22Rv1 (cell line): Measurements from ENCODE around the gene PALD1.

Experiments used
- ZFX ChIP-seq: fragments of 450-650 bp; IDR thresholded peaks from 2 replicates; pipeline ENCODE4 v1.6.1; 2017; ENCODE audit warnings: antibody characterized with exemption, borderline replicate concordance
- TF ChIP-seq, protein P1 (sequence below): fragments of 450-650 bp; IDR thresholded peaks from 2 replicates; pipeline ENCODE4 v1.5.1; 2017; ENCODE audit warnings: mild to moderate bottlenecking

DNA sequence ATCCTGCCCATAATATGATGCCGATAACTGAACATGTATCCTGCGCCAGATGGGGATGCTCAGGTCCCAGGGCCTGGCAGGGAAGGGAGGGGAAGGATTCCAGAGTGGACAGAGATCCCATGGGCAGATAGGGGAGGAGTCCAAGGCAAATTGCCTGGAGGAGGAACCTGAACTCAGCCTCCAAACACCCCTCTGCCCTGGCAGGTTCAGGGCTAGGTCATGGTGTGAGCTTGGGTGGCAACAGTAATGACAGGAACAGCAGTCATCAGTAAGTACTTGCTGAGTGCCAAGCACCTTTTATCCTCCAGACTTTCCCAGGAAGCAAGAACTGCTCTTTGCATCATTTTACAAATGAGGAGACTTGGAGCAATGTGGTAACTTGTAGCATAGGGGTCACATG, 3.8 kb upstream of the PALD1 start:
- TF ChIP-seq, protein P1, sequence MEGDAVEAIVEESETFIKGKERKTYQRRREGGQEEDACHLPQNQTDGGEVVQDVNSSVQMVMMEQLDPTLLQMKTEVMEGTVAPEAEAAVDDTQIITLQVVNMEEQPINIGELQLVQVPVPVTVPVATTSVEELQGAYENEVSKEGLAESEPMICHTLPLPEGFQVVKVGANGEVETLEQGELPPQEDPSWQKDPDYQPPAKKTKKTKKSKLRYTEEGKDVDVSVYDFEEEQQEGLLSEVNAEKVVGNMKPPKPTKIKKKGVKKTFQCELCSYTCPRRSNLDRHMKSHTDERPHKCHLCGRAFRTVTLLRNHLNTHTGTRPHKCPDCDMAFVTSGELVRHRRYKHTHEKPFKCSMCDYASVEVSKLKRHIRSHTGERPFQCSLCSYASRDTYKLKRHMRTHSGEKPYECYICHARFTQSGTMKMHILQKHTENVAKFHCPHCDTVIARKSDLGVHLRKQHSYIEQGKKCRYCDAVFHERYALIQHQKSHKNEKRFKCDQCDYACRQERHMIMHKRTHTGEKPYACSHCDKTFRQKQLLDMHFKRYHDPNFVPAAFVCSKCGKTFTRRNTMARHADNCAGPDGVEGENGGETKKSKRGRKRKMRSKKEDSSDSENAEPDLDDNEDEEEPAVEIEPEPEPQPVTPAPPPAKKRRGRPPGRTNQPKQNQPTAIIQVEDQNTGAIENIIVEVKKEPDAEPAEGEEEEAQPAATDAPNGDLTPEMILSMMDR, result no peak
- TF ChIP-seq ZFX, result no peak
